Omental fat pad (tissue), 4 donors: ENCODE data around the gene SLC25A51. TPM values are rescaled to one million over a fixed set of nuclear protein-coding genes. Genes with fewer than 3 reads are reported as not detected.
A peak's percentile ranks its signal among the peaks of the same experiment; 100 is the strongest.

ENCODE experiments used
- ATAC-seq: fragments of 150-250 bp; one replicate; pipeline ENCODE4 v1.9.1; 2016; ENCODE audit warnings: mild to moderate bottlenecking, moderate library complexity; ENCODE audit not compliant: low FRiP score
- DNase-seq: peaks from one replicate; pipeline ENCODE4 v3.0.0-alpha.2; 2019; ENCODE audit warnings: low spot score
- total RNA-seq, 4 donors: library from RNA; depleted of rRNA; stranded (reverse); fragments of >200 nt; gene quantifications; one replicate each; pipeline ENCODE4 v1.1.0, GENCODE V29; 2016
- TF ChIP-seq, protein P1 (sequence below), 3 donors: fragments of 450-650 bp; IDR thresholded peaks; one replicate each; pipeline ENCODE4 v1.5.1; 2016 to 2017; ENCODE audit warnings: antibody characterized with exemption in 3 of 3, mild to moderate bottlenecking in 3 of 3, moderate library complexity in 2 of 3

SLC25A51 gene
- total RNA-seq, 4 donors from 2014 or later: 34.5 to 59.1 (median 52.0) TPM

DNA sequence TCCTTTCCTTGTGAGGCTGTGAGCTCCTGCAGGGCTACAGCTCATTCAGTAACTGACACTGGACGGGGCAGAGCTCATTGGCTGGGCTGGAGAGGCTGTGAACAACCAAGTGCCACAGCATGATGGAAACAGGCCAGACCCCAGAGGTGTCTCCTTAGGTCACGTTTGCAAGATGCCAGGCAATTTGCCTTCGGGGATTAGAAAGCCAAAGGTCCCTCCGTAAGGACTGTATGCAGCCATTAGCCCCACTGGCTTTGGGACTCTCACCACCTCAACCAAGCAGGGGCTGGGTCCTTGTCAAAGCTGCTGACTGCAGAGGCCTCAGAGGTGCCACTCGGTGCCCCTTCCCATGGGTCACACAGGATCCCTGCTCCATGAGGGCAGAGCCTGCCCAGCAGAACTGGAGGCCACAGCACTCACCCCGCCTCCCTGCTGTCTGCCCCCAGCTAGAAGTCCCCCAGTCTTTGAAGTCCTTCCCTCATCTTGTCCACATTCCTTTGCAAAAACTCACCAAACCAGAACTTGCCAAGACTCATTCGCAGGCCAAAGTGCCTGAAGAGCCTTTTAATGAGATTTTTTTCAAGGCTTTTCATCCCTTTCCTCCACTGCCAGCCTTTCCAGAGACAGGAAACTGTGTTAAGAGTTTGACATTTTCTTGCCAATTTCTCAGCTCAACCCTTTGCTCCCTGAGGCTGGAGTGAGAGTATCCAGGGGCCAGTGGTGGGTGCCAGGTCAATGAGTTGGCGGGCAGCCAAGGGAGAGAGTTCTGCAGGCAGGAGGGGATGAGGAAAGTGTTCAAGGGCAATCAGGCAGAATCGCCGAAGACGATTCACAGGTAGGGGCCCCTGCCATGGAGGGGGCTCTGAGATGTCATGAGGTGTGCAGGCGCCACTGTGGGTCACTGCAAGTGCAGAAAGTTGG is 39.7 kb upstream of the SLC25A51 start:
- TF ChIP-seq, protein P1, sequence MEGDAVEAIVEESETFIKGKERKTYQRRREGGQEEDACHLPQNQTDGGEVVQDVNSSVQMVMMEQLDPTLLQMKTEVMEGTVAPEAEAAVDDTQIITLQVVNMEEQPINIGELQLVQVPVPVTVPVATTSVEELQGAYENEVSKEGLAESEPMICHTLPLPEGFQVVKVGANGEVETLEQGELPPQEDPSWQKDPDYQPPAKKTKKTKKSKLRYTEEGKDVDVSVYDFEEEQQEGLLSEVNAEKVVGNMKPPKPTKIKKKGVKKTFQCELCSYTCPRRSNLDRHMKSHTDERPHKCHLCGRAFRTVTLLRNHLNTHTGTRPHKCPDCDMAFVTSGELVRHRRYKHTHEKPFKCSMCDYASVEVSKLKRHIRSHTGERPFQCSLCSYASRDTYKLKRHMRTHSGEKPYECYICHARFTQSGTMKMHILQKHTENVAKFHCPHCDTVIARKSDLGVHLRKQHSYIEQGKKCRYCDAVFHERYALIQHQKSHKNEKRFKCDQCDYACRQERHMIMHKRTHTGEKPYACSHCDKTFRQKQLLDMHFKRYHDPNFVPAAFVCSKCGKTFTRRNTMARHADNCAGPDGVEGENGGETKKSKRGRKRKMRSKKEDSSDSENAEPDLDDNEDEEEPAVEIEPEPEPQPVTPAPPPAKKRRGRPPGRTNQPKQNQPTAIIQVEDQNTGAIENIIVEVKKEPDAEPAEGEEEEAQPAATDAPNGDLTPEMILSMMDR (IDR thresholded peaks at IDR 0.05): no peak
- ATAC-seq: peak; percentile 45
- DNase-seq: no peak

DNA sequence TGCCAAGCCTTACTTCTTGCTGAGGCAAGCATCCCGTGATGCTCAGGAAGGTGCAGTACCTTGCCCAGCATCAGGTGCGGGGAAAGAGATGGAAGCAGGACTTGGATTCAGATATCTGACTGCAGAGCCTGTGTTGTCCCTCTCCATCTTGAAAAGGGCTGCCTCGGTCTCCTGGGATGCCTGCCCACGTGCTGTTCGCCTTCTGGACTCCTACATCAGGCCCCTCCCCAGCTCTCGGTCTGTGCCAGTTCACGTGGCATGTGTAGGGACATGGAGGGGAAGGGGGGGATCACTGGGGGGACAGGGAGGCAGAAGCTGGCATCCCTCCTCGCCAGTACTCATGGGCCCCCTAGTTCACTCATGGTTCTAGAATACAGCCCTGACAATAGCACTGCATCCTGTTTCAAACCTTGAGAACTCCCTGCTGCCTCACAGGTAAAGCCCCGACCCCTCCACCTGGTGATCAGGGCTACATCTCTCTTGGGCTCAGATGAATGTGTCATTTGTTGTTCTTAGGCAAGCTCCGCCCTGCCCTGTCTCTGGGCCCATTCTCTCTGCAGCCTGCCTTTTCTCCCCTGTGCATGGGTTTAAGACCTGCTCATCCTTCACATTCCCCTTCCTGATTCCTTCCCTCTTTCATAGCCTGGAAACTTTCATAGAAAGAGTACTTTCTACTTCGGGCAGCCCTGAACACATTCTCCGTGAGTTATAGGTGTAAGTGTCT is 38.9 kb upstream of the SLC25A51 start:
- ATAC-seq: no peak
- DNase-seq: no peak
- TF ChIP-seq, protein P1 (IDR thresholded peaks at IDR 0.05): no peak

DNA sequence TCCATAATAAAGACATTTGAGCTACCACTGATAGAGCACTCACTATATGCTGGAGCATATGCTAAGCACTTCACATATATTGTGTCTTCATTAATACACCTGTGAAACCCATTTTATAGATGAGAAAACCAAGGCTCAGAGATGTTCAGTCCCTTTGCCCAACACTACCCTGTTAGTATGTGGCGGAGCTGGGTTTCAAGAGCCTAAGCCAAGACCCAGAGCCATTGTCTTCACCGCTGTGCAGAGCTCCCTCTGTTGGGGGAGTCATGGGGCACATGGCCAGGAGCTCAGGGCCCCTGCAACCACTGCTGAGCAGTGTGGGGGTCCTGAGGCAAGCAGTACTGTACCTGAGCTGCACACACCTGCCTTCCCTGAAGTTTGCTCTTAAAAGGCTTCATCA is 37.3 kb upstream of the SLC25A51 start:
- no peak for DNase-seq

DNA sequence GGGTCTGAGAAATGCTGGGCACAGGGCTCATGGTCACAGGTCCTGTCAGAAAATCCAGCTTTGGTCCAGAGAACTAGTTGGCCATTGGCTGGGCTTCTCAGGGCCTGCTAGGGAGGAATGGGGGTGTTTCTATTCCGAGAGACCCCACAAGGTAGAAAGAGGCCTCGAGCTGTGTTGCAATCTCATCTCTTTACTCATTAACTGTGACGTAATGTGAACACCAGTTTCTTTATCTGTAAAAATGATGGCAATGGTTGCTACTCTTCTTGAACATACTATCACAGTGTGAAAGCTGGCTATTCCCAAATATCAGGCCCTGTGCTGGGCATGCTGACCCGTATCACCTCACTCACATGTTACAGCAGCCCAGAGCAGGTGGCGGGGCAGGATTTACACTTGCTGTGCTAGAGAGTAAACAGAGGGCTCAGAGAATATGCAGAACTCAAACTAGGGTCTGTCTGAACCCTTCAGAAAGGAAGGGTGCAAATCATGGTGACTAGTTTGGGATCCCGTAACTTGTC is 35.7 kb upstream of the SLC25A51 start:
- DNase-seq (no peak), ATAC-seq (no peak)
- TF ChIP-seq, protein P1 (IDR thresholded peaks at IDR 0.05): no peak

More for the DNA sequence above, 37.3 kb upstream of the SLC25A51 start:
- TF ChIP-seq, protein P1 (IDR thresholded peaks at IDR 0.05): no peak
- ATAC-seq: no peak

DNA sequence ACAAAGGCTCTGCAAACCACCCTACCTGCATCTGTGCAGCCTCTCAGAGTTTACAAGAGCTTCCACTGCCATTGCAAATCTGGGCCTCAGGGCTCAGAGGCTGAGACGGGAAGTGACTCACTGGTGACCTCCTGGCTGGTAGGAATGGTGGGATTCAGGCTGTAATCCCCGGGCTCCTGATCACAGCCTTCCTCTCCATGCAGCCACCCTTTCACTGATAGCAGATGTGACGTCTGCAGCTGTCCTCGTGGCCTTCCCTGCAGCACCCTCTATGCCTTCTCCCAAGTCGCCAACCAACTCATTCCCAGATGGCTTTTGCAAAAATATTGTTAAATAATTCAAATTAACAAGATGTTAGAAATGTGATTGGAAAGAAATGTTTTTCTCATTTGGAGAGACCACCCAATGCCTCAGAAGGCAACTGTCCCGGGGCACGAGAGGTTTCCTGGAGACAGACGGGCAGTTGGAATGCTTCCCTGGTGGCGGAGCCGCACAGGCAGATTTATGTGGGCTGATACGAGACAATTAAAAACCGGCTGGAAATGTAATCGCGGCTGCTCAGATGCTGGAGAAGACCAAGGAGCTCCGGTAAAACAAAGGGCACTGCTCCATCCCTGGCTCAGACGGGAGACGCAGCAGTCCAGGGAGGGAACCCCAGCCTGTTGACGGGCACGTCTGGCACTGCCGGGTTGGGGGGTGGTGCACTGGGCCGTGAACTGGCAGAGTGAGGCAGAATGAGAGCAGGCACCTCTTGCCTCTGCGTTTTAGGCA is 34.4 kb upstream of the SLC25A51 start:
- ATAC-seq (peak; percentile 14), DNase-seq (no peak)
- TF ChIP-seq, protein P1 (IDR thresholded peaks at IDR 0.05): no peak

DNA sequence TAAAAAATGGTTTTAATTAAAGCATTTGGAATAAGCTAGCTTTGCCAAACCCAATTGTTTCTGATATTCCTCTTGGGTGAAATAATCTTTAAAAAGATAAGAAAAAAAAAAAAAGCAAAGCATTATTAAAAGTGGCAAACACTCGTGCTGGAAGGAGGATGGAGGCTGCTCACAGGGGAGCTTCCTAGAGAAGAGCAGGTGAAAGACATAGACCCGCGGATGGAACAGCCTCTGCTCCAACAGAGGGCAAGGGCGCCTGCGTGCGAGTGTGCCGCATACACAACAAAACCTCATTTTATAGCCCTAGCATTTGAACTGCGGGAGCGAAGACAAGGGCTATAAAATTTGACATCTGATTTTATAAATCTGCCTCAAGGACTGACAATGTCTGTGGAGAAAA is 33.4 kb upstream of the SLC25A51 start:
- no peak for ATAC-seq
- no peak for DNase-seq
- TF ChIP-seq, protein P1 (IDR thresholded peaks at IDR 0.05): no peak
